ENCODE data around the gene CPT1C.

GRCh38 chr19:49700563-49700962 is 9.6 kb downstream of the CPT1C start:
- TF ChIP-seq EZH2 (IDR thresholded peaks at IDR 0.05) (no peak), EZH2phosphoT487 (IDR thresholded peaks at IDR 0.05) (no peak)
- TF ChIP-seq, protein P1, sequence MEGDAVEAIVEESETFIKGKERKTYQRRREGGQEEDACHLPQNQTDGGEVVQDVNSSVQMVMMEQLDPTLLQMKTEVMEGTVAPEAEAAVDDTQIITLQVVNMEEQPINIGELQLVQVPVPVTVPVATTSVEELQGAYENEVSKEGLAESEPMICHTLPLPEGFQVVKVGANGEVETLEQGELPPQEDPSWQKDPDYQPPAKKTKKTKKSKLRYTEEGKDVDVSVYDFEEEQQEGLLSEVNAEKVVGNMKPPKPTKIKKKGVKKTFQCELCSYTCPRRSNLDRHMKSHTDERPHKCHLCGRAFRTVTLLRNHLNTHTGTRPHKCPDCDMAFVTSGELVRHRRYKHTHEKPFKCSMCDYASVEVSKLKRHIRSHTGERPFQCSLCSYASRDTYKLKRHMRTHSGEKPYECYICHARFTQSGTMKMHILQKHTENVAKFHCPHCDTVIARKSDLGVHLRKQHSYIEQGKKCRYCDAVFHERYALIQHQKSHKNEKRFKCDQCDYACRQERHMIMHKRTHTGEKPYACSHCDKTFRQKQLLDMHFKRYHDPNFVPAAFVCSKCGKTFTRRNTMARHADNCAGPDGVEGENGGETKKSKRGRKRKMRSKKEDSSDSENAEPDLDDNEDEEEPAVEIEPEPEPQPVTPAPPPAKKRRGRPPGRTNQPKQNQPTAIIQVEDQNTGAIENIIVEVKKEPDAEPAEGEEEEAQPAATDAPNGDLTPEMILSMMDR (IDR thresholded peaks at IDR 0.05), result no peak
